Measurements from ENCODE around the gene PFDN1.

DNA sequence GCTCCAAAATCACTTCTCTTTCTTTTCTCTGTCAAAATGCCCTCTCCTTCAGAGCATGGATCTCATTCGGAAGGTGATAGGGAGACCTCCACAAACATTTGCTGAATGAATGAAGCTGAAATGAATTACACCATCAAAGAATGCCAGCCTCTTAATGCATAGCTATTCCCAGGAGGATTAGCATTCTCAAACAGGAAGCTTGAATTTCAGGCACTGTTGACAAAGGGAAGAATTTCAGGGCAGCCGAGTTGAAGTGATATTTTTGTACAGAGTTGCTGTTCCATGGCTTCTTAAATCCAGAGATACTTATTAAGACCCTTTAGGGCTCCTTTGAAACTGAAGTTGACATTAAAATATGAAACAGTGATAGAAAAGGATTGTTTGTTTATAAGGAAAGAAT is 24.7 kb upstream of the PFDN1 start:
- TF ChIP-seq, protein P1, sequence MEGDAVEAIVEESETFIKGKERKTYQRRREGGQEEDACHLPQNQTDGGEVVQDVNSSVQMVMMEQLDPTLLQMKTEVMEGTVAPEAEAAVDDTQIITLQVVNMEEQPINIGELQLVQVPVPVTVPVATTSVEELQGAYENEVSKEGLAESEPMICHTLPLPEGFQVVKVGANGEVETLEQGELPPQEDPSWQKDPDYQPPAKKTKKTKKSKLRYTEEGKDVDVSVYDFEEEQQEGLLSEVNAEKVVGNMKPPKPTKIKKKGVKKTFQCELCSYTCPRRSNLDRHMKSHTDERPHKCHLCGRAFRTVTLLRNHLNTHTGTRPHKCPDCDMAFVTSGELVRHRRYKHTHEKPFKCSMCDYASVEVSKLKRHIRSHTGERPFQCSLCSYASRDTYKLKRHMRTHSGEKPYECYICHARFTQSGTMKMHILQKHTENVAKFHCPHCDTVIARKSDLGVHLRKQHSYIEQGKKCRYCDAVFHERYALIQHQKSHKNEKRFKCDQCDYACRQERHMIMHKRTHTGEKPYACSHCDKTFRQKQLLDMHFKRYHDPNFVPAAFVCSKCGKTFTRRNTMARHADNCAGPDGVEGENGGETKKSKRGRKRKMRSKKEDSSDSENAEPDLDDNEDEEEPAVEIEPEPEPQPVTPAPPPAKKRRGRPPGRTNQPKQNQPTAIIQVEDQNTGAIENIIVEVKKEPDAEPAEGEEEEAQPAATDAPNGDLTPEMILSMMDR (IDR thresholded peaks at IDR 0.05), result no peak
- no peak for TF ChIP-seq POLR2A (IDR thresholded peaks at IDR 0.05)
